ENCODE data around the gene KCTD1.

DNA sequence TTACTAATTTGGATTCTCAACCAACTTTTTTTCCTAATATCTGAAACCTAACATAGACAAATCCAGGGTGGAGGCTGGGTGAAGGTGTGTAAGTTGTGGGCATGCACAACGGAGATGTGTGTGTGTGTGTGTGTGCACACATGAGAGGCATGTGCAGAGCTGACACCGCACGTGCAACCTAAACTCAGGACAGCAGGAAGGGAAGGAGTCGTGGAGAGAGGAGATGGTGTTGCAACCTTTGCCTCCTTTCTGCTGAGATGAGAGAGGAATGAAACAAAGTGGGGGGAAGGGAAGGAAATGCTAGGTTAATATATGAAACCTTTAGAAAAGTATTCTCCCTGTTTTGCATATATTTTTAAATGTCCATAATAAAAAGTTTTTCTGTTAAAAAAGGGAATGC lies 64.7 kb downstream of the KCTD1 start:
- TF ChIP-seq CTCF (IDR thresholded peaks at IDR 0.05; ENCODE audit: control extremely low read depth in 1 of 3, insufficient read depth in 1 of 3, low read depth in 1 of 3, low read length in 3 of 3) (no peak), SP1 (IDR thresholded peaks at IDR 0.05; ENCODE audit: low read depth, low read length) (no peak), POLR2AphosphoS5 (IDR thresholded peaks at IDR 0.05; ENCODE audit: low read depth, low read length) (no peak), EP300 (IDR thresholded peaks at IDR 0.05; ENCODE audit: borderline replicate concordance in 1 of 2, low read depth in 2 of 2, low read length in 2 of 2) (no peak), POLR2A (IDR thresholded peaks at IDR 0.05; ENCODE audit: control extremely low read depth in 1 of 2, low read depth in 2 of 2, low read length in 2 of 2) (no peak), TAF1 (IDR thresholded peaks at IDR 0.05; ENCODE audit: low read depth, low read length) (no peak), EZH2 (IDR thresholded peaks at IDR 0.05; ENCODE audit: low read depth, low read length, severe bottlenecking) (no peak)

Data from H1 (cell line).